ENCODE measurements around the gene PSMA4.

Gene PSMA4

GRCh38 chr15:78574944-78575343 is 34.7 kb downstream of the PSMA4 start:
- no peak for TF ChIP-seq CTCF (IDR thresholded peaks at IDR 0.05; ENCODE audit: borderline replicate concordance, insufficient read depth, low read depth, low read length)
- no peak overlapping the region for H3K4me3 ChIP-seq (ENCODE audit: low read depth, low read length)

GRCh38 chr15:78597583-78597982 is 57.3 kb downstream of the PSMA4 start:
- H3K4me3 ChIP-seq (ENCODE audit: low read depth, low read length), result no peak overlapping the region
- TF ChIP-seq CTCF (IDR thresholded peaks at IDR 0.05; ENCODE audit: borderline replicate concordance, insufficient read depth, low read depth, low read length), result no peak

GRCh38 chr15:78598348-78598747 is 58.1 kb downstream of the PSMA4 start:
- TF ChIP-seq CTCF (IDR thresholded peaks at IDR 0.05; ENCODE audit: borderline replicate concordance, insufficient read depth, low read depth, low read length), result no peak
- no peak overlapping the region for H3K4me3 ChIP-seq (ENCODE audit: low read depth, low read length)

GRCh38 chr15:78599189-78599588 is 58.9 kb downstream of the PSMA4 start:
- H3K4me3 ChIP-seq (ENCODE audit: low read depth, low read length), result no peak overlapping the region
- TF ChIP-seq CTCF (IDR thresholded peaks at IDR 0.05; ENCODE audit: borderline replicate concordance, insufficient read depth, low read depth, low read length), result no peak
